PC-9 (cell line): ENCODE data around the gene MICALL2.

Experiments
- CTCF ChIP-seq: fragments of 200-600 bp; sonication (generic); conservative IDR thresholded peaks from 2 replicates; pipeline ENCODE4 v1.6.1; 2017; ENCODE audit warnings: mixed run types, antibody characterized with exemption, mild to moderate bottlenecking, moderate library complexity
- EZH2 ChIP-seq: fragments of 200-600 bp; sonication (generic); IDR thresholded peaks from 2 replicates; pipeline ENCODE4 v1.8.0; 2017; ENCODE audit warnings: antibody characterized with exemption, low read depth

GRCh38 chr7:1387261-1387660 is 72.0 kb downstream of the MICALL2 start:
- TF ChIP-seq CTCF (no peak), EZH2 (0 out of 2 replicates have a peak, but pooled peaks have one; percentile 17)
